NCI-H2029 (cell line): ENCODE measurements around the gene BHLHE23.

ENCODE experiments used
- DNase-seq: peaks from one replicate; lab custom pipeline; 2025; lab: John Stamatoyannopoulos, UW

Gene BHLHE23

GRCh38 chr20:63009045-63009961 is 2.5 kb upstream of the BHLHE23 start:
- DNase-seq, result peak; percentile 61

GRCh38 chr20:63008541-63009044 is 1.8 kb upstream of the BHLHE23 start:
- no peak for DNase-seq

GRCh38 chr20:63007646-63008488 is 1.1 kb upstream of the BHLHE23 start:
- no peak for DNase-seq

- DNase-seq, result no peak
These were observed 539 bp upstream of the BHLHE23 start for GRCh38 chr20:63007360-63007645.

- no peak for DNase-seq
These were observed 763 bp downstream of the BHLHE23 start for GRCh38 chr20:63005862-63006539.

GRCh38 chr20:63005365-63005861 is 1.4 kb downstream of the BHLHE23 start:
- no peak for DNase-seq

- no peak for DNase-seq
These were observed 2.0 kb downstream of the BHLHE23 start for GRCh38 chr20:63004607-63005364.

- DNase-seq, result no peak
These were observed 3.2 kb downstream of the BHLHE23 start for GRCh38 chr20:63003546-63003945.

GRCh38 chr20:63002511-63002910 is 4.3 kb downstream of the BHLHE23 start:
- no peak for DNase-seq

GRCh38 chr20:63000958-63001357 is 5.8 kb downstream of the BHLHE23 start:
- DNase-seq, result no peak

- no peak for DNase-seq
These were observed 6.7 kb downstream of the BHLHE23 start for GRCh38 chr20:63000036-63000435.

GRCh38 chr20:62999580-62999979 is 7.2 kb downstream of the BHLHE23 start:
- no peak for DNase-seq

GRCh38 chr20:62998449-62998848 is 8.3 kb downstream of the BHLHE23 start:
- DNase-seq, result no peak

GRCh38 chr20:62997417-62998035 is 9.2 kb downstream of the BHLHE23 start:
- DNase-seq, result no peak

GRCh38 chr20:62996596-62996982 is 10.2 kb downstream of the BHLHE23 start:
- DNase-seq, result no peak

GRCh38 chr20:62995898-62996595 is 10.7 kb downstream of the BHLHE23 start:
- no peak for DNase-seq

- no peak for DNase-seq
These were observed 11.3 kb downstream of the BHLHE23 start for GRCh38 chr20:62995481-62995880.

- DNase-seq, result no peak
These were observed 11.9 kb downstream of the BHLHE23 start for GRCh38 chr20:62994869-62995281.

- no peak for DNase-seq
These were observed 12.8 kb downstream of the BHLHE23 start for GRCh38 chr20:62993856-62994494.

GRCh38 chr20:62991863-62992262 is 14.9 kb downstream of the BHLHE23 start:
- no peak for DNase-seq
